ENCODE data around the gene DUS1L.

Gene DUS1L

GRCh38 chr17:82034371-82035011 lies 31.1 kb downstream of the DUS1L start:
- TF ChIP-seq ZFX (IDR thresholded peaks at IDR 0.05) (no peak), CTCF (conservative IDR thresholded peaks at IDR 0.05) (no peak)
- H3K27ac ChIP-seq = no peak overlapping the region

- TF ChIP-seq CTCF (conservative IDR thresholded peaks at IDR 0.05) (no peak), ZFX (IDR thresholded peaks at IDR 0.05) (no peak)
- no peak overlapping the region; the same call in 1 of the 2 replicates for H3K27ac ChIP-seq
These were observed 32.1 kb downstream of the DUS1L start for GRCh38 chr17:82033359-82034085.

GRCh38 chr17:82031885-82032627 lies 33.5 kb downstream of the DUS1L start:
- H3K27ac ChIP-seq = peak overlapping the region; percentile 97

GRCh38 chr17:82031303-82031884 lies 34.2 kb downstream of the DUS1L start, which contains the start of gene RAC3:
RAC3 (plus strand) TSS chr17:82031678; CDS start chr17:82031762, 84 bp downstream.
- H3K27ac ChIP-seq = peak within 1 kb of the TSS; percentile 97
- no peak for TF ChIP-seq ZFX (IDR thresholded peaks at IDR 0.05)
- TF ChIP-seq CTCF (conservative IDR thresholded peaks at IDR 0.05) = no peak

More at GRCh38 chr17:82031885-82032627, 33.5 kb downstream of the DUS1L start:
- TF ChIP-seq ZFX (IDR thresholded peaks at IDR 0.05) (no peak), CTCF (conservative IDR thresholded peaks at IDR 0.05) (no peak)

GRCh38 chr17:82030470-82031302 lies 34.9 kb downstream of the DUS1L start:
- H3K27ac ChIP-seq = peak overlapping the region; percentile 97
- TF ChIP-seq ZFX (IDR thresholded peaks at IDR 0.05) (no peak; the same call in 1 of the 2 replicates), CTCF (conservative IDR thresholded peaks at IDR 0.05) (peak; percentile 90)

GRCh38 chr17:82029990-82030469 lies 35.6 kb downstream of the DUS1L start:
- peak overlapping the region; percentile 97 for H3K27ac ChIP-seq
- no peak for TF ChIP-seq ZFX (IDR thresholded peaks at IDR 0.05)
- TF ChIP-seq CTCF (conservative IDR thresholded peaks at IDR 0.05) = no peak
